ENCODE results near the gene SPOCD1. TPM values are rescaled to one million over a fixed set of nuclear protein-coding genes. Genes with fewer than 3 reads are reported as not detected.
"Not testable (repeated sequence)": the region's sequence is repeated elsewhere in the genome, so short reads cannot be mapped to it uniquely, and the experiment has no call there.

Gene SPOCD1
- total RNA-seq, 4 donors from 2014 or later: 0.63 to 23.9 (median 23.2) TPM; not detected in 1

DNA sequence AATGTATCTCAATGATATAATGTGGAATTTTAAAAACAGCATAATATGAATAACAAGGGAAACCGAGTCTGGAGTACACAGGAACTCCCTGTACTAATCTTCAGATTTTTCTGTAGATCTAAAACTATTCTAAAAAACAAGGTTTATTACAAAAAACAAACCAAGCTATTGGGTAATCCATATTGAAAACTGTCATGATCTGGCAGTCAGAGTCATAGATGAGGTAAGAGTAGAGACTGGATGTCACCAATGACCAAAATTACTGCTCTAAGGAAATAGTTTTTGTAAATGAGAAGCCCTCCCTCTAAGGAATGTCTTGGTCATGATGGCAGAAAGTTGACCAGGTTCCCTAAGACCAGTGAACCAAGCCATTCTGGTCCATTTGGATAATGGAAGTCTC, 2.4 kb upstream of the SPOCD1 start:
- no peak for DNase-seq (ENCODE audit: low spot score)
- TF ChIP-seq, protein P1, sequence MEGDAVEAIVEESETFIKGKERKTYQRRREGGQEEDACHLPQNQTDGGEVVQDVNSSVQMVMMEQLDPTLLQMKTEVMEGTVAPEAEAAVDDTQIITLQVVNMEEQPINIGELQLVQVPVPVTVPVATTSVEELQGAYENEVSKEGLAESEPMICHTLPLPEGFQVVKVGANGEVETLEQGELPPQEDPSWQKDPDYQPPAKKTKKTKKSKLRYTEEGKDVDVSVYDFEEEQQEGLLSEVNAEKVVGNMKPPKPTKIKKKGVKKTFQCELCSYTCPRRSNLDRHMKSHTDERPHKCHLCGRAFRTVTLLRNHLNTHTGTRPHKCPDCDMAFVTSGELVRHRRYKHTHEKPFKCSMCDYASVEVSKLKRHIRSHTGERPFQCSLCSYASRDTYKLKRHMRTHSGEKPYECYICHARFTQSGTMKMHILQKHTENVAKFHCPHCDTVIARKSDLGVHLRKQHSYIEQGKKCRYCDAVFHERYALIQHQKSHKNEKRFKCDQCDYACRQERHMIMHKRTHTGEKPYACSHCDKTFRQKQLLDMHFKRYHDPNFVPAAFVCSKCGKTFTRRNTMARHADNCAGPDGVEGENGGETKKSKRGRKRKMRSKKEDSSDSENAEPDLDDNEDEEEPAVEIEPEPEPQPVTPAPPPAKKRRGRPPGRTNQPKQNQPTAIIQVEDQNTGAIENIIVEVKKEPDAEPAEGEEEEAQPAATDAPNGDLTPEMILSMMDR (IDR thresholded peaks at IDR 0.05): no peak
- no peak for ATAC-seq (ENCODE audit: low FRiP score)

DNA sequence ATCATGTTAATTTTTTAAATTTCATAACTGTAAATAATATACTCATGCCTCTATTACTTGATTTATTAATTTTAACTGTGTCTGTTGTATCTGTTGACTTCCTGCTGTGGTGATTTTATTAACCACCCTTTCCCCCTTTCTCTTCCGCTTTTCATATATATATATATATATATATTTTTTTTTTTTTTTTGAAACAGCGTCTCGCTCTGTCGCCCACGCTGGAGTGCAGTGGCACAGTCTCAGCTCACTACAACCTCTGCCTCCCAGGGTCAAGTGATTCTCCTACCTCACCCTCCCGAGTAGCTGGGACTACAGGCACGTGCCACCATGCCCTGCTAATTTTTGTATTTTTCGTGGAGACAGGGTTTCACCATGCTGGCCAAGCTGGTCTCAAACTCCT, 1.1 kb upstream of the SPOCD1 start:
- ATAC-seq (ENCODE audit: low FRiP score); DNase-seq (ENCODE audit: low spot score): not testable (repeated sequence)

DNA sequence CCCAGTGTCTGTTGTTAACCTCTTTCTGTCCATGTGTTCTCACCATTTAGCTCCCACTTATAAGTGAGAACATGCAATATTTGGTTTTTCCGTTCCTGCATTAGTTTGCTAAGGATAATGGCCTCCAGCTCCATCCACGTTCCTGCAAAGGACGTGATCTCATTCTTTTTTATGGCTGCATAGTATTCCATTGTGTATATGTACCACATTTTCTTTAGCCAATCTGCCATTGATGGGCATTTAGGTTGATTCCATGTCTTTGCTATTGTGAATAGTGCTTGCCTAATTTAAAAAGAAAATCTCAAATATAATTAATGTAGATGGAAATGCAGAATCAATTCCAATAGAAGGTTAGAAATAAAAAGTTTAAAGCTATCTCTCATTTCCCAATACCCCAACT, 679 bp upstream of the SPOCD1 start:
- ATAC-seq (ENCODE audit: low FRiP score); DNase-seq (ENCODE audit: low spot score): not testable (repeated sequence)

DNA sequence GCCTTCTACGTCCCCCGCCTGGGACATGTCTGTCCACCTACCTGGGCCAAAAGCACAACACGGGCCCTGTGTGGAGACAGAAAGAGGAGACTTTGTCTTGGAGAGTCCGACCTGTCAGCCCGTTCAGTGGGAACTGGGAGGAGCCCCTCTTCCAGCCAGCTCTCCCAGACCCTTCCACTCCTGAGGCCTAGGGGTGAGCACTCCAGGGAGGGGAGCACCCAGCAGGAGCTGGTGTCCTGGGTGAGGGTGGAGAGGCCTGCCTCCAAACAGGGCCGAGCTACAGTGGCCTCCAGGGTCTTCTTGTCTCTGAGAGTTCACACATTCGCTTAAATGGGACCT, 546 bp downstream of the SPOCD1 start:
- ATAC-seq (ENCODE audit: low FRiP score): no peak
- TF ChIP-seq, protein P1 (IDR thresholded peaks at IDR 0.05): no peak
- DNase-seq (ENCODE audit: low spot score): no peak

DNA sequence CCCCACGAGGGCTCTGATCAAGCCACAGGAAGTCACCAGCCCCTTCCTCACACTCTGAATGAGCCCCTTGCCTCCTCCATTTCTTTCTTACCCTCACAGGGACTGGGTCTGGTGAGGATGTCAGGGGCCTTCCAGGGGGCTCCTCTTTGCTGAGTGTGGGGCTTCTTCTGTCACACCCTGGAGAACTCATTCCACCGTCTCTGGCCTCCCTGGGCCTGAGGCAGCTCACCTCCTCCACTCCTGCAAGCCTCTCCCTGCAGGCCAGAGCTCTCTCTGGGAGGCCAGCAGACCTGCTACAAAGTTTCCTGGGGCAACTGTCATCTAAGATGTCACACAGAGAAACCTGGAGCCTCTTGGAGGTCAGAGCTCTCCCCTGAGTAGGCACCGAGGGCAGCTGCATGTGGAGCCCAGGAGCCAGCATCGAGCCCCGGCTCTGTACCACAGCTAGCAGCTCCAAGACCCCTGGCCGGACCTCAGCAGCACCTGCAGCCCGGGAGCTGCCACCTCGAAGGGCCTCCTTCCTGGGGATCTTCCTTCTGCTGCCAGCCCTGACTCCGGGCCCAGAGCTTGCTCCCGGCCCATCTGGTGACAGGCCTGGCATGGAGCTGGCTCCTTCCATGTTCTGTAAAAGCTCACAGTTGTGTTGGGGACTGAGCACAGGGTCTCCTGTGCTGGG, 1.1 kb downstream of the SPOCD1 start:
- ATAC-seq (ENCODE audit: low FRiP score) (no peak), DNase-seq (ENCODE audit: low spot score) (no peak)
- TF ChIP-seq, protein P1 (IDR thresholded peaks at IDR 0.05): no peak

DNA sequence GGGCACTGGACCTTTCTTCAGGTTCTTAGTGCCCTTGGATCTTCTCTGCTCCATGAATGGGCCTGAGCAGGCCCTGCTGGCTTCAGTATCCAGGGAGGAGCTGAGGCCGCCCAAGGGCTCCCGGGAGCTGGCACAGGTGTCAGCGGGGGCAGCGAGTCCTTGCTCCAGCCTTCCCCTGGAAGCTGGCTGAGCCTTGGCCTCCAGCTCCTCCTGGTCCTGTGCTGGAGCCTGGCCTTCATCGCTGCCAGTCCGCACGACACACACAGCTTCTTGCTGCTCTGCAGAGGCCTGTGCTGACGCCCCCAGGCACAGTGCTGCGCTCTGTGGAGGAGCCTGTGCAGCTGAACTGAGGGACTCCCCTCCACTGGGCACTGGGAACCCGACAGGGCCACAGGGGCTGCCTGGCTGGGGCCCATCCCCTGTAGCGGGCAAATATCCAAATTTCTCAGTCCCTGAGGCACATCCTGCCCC, 1.7 kb downstream of the SPOCD1 start:
- ATAC-seq (ENCODE audit: low FRiP score) (no peak), DNase-seq (ENCODE audit: low spot score) (no peak)
- TF ChIP-seq, protein P1 (IDR thresholded peaks at IDR 0.05): no peak

DNA sequence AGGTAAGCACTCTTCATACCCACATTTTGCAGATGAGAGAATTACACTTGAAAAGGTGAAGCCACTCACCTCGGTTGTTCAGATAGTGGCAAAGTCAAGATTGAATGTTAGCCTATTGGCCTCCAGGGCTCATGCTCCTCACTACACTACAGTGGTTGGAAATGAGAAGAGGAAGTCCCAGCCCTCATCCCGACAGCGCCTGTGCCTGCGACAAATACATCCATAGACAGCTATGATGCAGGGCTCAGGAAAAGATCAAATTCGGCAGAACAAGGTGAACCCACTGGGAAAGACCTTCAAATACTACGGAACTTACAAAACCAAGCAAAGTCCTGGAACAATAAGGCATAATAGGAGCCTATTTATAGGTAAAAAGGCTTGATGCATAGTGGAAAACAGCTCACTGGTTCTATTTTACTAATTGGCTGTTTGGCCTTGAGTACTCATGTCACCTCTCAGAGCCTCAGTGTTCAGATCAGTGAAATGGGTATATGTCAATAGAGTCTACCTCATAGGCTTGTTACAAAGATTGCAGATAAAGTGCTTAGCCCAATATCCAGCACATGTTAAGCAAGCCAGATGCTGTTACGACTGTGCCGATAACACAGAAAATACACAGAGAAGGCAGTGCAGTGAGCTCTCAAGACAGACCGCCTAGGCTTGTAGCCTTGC, 3.5 kb downstream of the SPOCD1 start:
- no peak for ATAC-seq (ENCODE audit: low FRiP score)
- TF ChIP-seq, protein P1 (IDR thresholded peaks at IDR 0.05): no peak
- DNase-seq (ENCODE audit: low spot score): no peak

DNA sequence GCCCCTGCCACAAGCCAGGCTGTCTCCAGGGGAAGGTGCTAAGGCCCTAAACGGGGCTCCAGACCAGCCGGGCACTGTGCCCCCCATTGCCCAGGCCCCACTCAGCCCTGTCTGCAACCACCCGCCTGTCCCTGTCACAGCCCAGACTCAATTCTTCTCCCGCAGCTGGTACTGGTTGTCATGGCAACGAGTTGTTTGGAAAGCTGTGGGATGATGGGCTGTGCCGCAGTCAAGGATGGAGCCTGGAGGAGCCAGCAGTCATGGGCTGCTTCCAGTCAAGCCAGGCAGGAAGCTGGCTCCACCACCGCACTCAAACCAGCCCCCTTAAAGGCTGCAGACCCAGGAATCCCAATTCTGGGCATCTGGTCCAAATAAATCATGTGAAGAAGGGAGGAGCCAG, 4.2 kb downstream of the SPOCD1 start:
- TF ChIP-seq, protein P1 (IDR thresholded peaks at IDR 0.05): no peak
- DNase-seq (ENCODE audit: low spot score): no peak
- ATAC-seq (ENCODE audit: low FRiP score): peak; percentile 29

All from omental fat pad (tissue), 4 donors.